HG03575 (cell line): Measurements from ENCODE around the gene CFAP73.

ENCODE experiments used
- ATAC-seq: cut with Tn5 transposase; IDR thresholded peaks from one replicate; pipeline ENCODE4 v1.9.1; 2021; ENCODE audit not compliant: unreplicated experiment, insufficient number of reproducible peaks, low FRiP score; ENCODE audit errors: extremely low read depth

CFAP73 gene

GRCh38 chr12:113149361-113150150, at the start of gene CFAP73:
Gene CFAP73, plus strand, starts transcription at chr12:113149724. Its CDS starts 134 bp downstream, at chr12:113149858.
- no peak for ATAC-seq

- no peak for ATAC-seq
Measured at GRCh38 chr12:113099764-113100163, 49.8 kb upstream of the CFAP73 start.

- no peak for ATAC-seq
Measured at GRCh38 chr12:113101751-113102150, 47.8 kb upstream of the CFAP73 start.

- no peak for ATAC-seq
Measured at GRCh38 chr12:113102811-113103210, 46.7 kb upstream of the CFAP73 start.

- ATAC-seq, result no peak
Measured at GRCh38 chr12:113103756-113104450, 45.6 kb upstream of the CFAP73 start.

GRCh38 chr12:113104953-113105510, 44.5 kb upstream of the CFAP73 start:
- ATAC-seq, result no peak

GRCh38 chr12:113105606-113106271, 43.8 kb upstream of the CFAP73 start:
- no peak for ATAC-seq

- no peak for ATAC-seq
Measured at GRCh38 chr12:113106361-113106760, 43.2 kb upstream of the CFAP73 start.

- no peak for ATAC-seq
Measured at GRCh38 chr12:113108308-113108707, 41.2 kb upstream of the CFAP73 start.

- ATAC-seq, result no peak
Measured at GRCh38 chr12:113109360-113109759, 40.2 kb upstream of the CFAP73 start.

- no peak for ATAC-seq
Measured at GRCh38 chr12:113109872-113110599, 39.5 kb upstream of the CFAP73 start.

- no peak for ATAC-seq
Measured at GRCh38 chr12:113111247-113111646, 38.3 kb upstream of the CFAP73 start.

GRCh38 chr12:113112043-113112899, 37.3 kb upstream of the CFAP73 start:
- no peak for ATAC-seq

- no peak for ATAC-seq
Measured at GRCh38 chr12:113113397-113113796, 36.1 kb upstream of the CFAP73 start.

- no peak for ATAC-seq
Measured at GRCh38 chr12:113114447-113115178, 34.9 kb upstream of the CFAP73 start.

GRCh38 chr12:113115455-113116126, 33.9 kb upstream of the CFAP73 start:
- ATAC-seq, result no peak

- no peak for ATAC-seq
Measured at GRCh38 chr12:113116875-113117274, 32.6 kb upstream of the CFAP73 start.
